Hepatocyte (in vitro differentiated cells): ENCODE data around the gene MICAL2. TPM values are rescaled to one million over a fixed set of nuclear protein-coding genes. Genes with fewer than 3 reads are reported as not detected.

Experiments
- DNase-seq: peaks from one replicate; pipeline ENCODE4 v3.0.0-alpha.2; 2016; ENCODE audit warnings: low spot score
- H2AFZ ChIP-seq: fragments of 200-600 bp; sonication (generic); 2 replicates; pipeline ENCODE4 v1.6.0; 2016; ENCODE audit warnings: antibody characterized with exemption, mild to moderate bottlenecking
- H3K27ac ChIP-seq: fragments of 200-600 bp; sonication (generic); 2 replicates; pipeline ENCODE4 v1.5.1; 2016; ENCODE audit warnings: mild to moderate bottlenecking
- H3K27me3 ChIP-seq: fragments of 200-600 bp; sonication (generic); 2 replicates; pipeline ENCODE4 v1.6.1; 2016
- H3K36me3 ChIP-seq: fragments of 200-600 bp; sonication (generic); replicated peaks from 2 replicates; pipeline ENCODE4 v1.5.1; 2016; ENCODE audit warnings: low read depth; ENCODE audit not compliant: insufficient read depth
- H3K4me1 ChIP-seq: fragments of 200-600 bp; sonication (generic); 2 replicates; pipeline ENCODE4 v1.5.1; 2016; ENCODE audit warnings: mild to moderate bottlenecking, moderate library complexity; ENCODE audit not compliant: insufficient read depth
- H3K4me2 ChIP-seq: fragments of 200-600 bp; sonication (generic); 2 replicates; pipeline ENCODE4 v1.6.0; 2016
- H3K4me3 ChIP-seq: fragments of 200-600 bp; sonication (generic); 2 replicates; pipeline ENCODE4 v1.5.1; 2016; ENCODE audit warnings: mild to moderate bottlenecking
- H3K79me2 ChIP-seq: fragments of 200-600 bp; sonication (generic); 2 replicates; pipeline ENCODE4 v1.6.0; 2017; ENCODE audit warnings: mild to moderate bottlenecking
- H3K9me2 ChIP-seq: fragments of 200-600 bp; sonication (generic); replicated peaks from 2 replicates; pipeline ENCODE4 v1.6.0; 2017; ENCODE audit warnings: mild to moderate bottlenecking; ENCODE audit not compliant: insufficient read depth
- H3K9me3 ChIP-seq: fragments of 200-600 bp; sonication (generic); 2 replicates; pipeline ENCODE4 v1.5.1; 2016; ENCODE audit warnings: low read depth, mild to moderate bottlenecking
- H4K20me1 ChIP-seq: fragments of 200-600 bp; sonication (generic); 2 replicates; pipeline ENCODE4 v1.6.0; 2016; ENCODE audit warnings: mild to moderate bottlenecking; ENCODE audit not compliant: insufficient read depth, poor library complexity, severe bottlenecking
- EZH2 ChIP-seq: fragments of 200-600 bp; sonication (generic); IDR thresholded peaks from 2 replicates; pipeline ENCODE4 v1.6.1; 2016; ENCODE audit warnings: antibody characterized with exemption, mild to moderate bottlenecking, borderline replicate concordance
- EZH2phosphoT487 ChIP-seq: fragments of 200-600 bp; sonication (generic); IDR thresholded peaks from one replicate; pipeline ENCODE4 v1.6.1; 2018; ENCODE audit warnings: antibody characterized with exemption, mild to moderate bottlenecking, low read depth, moderate library complexity; ENCODE audit not compliant: unreplicated experiment, severe bottlenecking
- WGBS: methylation state at CpG from one replicate; pipeline ENCODE4 v1.1.6; 2016; ENCODE audit warnings: low lambda C conversion rate; ENCODE audit errors: missing lambda C conversion rate; 5-methylcytosine and 5-hydroxymethylcytosine counted together
- polyA plus RNA-seq: library from polyadenylated mRNA; unstranded; fragments of >200 nt; fragmentation: Nextera tagmentation; extraction: Ambion mirVana; gene quantifications from 2 replicates; pipeline ENCODE4 v1.2.1, GENCODE V29; 2016
- total RNA-seq: library from RNA; depleted of rRNA; stranded (reverse); fragments of >200 nt; gene quantifications from 2 replicates; pipeline ENCODE4 v1.2.3, GENCODE V29; 2014
- TF ChIP-seq, protein P1 (sequence below): fragments of 200-600 bp; sonication (generic); IDR thresholded peaks from 2 replicates; pipeline ENCODE4 v1.5.1; 2016; ENCODE audit warnings: antibody characterized with exemption, mild to moderate bottlenecking; ENCODE audit not compliant: poor library complexity

The MICAL2 gene
- total and polyA plus RNA-seq, 2 experiments from 2014 or later, result 36.8 to 56.0 TPM

DNA sequence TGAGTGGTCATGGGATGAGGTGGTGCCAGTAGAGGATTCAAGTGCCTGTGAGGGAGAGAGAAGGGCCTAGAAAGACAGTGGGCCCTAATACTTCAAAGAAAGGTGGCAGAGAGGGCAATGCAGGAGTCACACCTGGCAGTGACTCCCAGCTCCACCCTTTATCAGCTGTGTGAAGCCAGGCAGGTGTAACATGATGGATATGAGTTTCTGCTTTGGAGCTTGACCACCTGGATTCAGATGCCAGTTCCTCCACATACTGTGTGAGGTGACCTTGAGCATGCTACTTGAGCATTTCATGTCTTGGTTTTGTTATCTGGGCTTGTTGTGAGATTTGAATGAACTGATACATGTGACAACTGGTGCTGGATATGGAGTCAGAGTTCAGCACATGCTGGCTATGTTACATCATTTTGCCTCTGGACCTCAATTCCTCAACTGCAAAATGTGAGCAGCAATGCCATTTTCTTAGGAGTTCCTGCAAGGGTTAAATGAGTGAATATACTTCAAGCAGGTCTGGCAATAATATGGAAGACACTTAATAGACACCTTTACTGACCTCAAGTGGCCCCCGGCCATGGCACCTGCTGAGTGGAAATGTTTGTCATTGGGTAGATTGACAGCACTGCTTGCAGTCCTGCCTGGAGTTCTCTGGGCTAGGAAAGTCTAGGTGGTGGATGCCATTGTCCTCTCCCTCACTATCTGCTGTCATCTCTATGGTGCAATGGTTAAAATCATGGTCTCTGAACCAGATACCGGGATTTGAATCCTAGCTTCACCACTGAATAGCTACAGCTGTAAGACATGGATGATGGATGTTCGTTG lies 83.3 kb downstream of the MICAL2 start:
- 91% methylated on average over 3 of the region's 3 CpGs for WGBS
- Histone ChIP-seq H3K27me3 (no peaks in the 10 kb centered on the region), H3K79me2 (no peaks in the 10 kb centered on the region)

DNA sequence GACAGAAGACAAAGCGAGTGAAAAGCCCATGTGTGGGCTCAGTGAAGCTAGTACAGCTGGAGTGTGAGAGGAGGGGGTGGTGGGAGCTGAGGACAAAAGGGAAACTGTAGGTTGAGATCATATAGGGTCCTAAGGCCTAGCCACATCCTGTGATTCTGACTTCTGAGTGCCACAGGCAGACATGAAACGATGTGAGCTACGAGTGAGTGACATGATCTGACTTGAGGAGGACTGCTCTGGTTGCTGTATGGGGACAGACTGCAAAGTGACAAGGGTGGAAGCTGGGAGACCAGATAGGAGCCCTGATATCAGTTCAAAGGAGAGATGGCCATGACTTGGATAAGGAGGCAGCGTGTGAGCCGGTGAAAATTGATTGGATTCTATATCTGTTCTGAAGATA lies 85.4 kb downstream of the MICAL2 start:
- Histone ChIP-seq H3K9me2 (no peaks in the 10 kb centered on the region), H3K4me2 (no peak overlapping the region), H3K9me3 (no peaks in the 10 kb centered on the region), H2AFZ (no peak overlapping the region), H3K79me2 (no peaks in the 10 kb centered on the region), H4K20me1 (no peaks in the 10 kb centered on the region), H3K27me3 (no peaks in the 10 kb centered on the region), H3K4me1 (peaks cover 11% of the 10 kb centered on the region), H3K27ac (no peak overlapping the region), H3K36me3 (no peaks in the 10 kb centered on the region), H3K4me3 (no peak overlapping the region)
- no peak for TF ChIP-seq EZH2
- TF ChIP-seq EZH2phosphoT487, result no peak
- TF ChIP-seq, protein P1, sequence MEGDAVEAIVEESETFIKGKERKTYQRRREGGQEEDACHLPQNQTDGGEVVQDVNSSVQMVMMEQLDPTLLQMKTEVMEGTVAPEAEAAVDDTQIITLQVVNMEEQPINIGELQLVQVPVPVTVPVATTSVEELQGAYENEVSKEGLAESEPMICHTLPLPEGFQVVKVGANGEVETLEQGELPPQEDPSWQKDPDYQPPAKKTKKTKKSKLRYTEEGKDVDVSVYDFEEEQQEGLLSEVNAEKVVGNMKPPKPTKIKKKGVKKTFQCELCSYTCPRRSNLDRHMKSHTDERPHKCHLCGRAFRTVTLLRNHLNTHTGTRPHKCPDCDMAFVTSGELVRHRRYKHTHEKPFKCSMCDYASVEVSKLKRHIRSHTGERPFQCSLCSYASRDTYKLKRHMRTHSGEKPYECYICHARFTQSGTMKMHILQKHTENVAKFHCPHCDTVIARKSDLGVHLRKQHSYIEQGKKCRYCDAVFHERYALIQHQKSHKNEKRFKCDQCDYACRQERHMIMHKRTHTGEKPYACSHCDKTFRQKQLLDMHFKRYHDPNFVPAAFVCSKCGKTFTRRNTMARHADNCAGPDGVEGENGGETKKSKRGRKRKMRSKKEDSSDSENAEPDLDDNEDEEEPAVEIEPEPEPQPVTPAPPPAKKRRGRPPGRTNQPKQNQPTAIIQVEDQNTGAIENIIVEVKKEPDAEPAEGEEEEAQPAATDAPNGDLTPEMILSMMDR, result no peak
- WGBS, result 86% methylated on average over 5 of the region's 5 CpGs
- no peak for DNase-seq

More for the DNA sequence above, 83.3 kb downstream of the MICAL2 start:
- Histone ChIP-seq H4K20me1 (no peaks in the 10 kb centered on the region), H3K4me1 (no peaks in the 10 kb centered on the region), H3K36me3 (no peaks in the 10 kb centered on the region), H3K9me3 (no peaks in the 10 kb centered on the region), H2AFZ (no peak overlapping the region), H3K4me2 (no peak overlapping the region), H3K4me3 (no peak overlapping the region), H3K9me2 (no peaks in the 10 kb centered on the region), H3K27ac (no peak overlapping the region)
- TF ChIP-seq EZH2, result no peak
- TF ChIP-seq EZH2phosphoT487, result no peak
- TF ChIP-seq, protein P1, result no peak
- DNase-seq, result no peak

DNA sequence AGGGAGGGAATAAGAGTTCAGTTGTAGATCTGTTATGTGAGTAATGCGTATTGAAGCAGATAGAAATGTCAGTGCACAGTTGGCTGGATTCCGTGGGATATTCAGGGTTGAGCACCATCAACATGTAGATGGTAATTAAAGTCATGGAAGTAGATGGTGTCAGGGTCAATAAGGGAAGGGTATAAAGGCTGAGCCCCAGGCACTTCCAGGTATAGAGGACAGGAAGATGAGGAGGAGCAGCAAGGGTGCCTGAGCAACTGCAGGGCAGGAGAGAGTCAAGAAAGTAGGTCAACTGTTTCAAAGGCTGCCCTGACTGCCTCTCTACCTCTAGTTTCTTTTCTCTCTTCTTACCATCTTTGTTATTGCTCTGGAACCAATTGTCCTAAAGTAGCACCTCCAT lies 85.9 kb downstream of the MICAL2 start:
- Histone ChIP-seq H3K4me2 (no peak overlapping the region), H4K20me1 (no peaks in the 10 kb centered on the region), H3K9me3 (no peaks in the 10 kb centered on the region), H3K27ac (no peak overlapping the region), H3K9me2 (no peaks in the 10 kb centered on the region), H2AFZ (no peak overlapping the region), H3K27me3 (no peaks in the 10 kb centered on the region), H3K4me1 (peaks cover 16% of the 10 kb centered on the region), H3K79me2 (no peaks in the 10 kb centered on the region), H3K4me3 (no peak overlapping the region), H3K36me3 (no peaks in the 10 kb centered on the region)
- 93% methylated on average over 2 of the region's 2 CpGs for WGBS
- TF ChIP-seq, protein P1, result no peak
- DNase-seq, result no peak
